ENCODE measurements around the gene KIF5A.

KIF5A gene

DNA sequence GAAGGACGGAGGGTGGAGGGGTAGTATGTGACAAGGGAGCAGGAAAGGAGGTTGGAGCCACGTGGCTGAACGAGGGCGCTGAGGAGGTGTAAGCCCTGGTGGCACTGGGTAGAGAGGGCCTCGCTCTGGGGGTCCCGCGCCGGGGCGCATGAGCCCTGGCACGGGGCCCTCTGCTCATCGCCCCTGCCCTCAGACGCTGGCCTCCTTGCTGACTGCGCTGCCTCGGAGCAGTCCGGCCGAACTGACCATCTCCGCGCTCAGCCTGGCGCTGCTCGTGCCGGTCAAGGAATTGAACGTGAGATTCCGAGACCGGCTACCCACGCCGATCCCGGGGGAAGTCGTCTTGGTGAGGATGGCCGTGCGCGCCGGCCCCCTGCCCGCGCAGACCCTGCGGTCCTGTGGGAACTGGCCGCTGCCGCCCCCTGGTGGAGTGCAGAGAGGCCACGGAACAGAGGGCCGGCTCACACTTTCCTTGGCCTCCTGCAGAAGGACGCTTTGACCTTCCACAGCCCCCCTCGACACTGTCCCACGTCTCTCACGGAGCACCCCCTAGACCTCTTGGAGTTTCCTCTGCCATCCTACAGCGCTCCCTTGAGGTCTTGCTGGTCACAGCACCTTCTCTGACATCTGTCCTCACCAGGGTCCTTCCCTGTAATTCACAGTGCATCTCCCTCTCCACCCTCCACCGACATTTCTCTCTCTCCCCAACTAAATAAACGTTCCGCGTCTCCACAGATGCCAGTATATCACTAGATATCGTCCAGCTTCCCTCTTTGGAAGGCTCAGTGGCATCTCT lies 71.9 kb downstream of the KIF5A start:
- peak; percentile 39 for DNase-seq

DNA sequence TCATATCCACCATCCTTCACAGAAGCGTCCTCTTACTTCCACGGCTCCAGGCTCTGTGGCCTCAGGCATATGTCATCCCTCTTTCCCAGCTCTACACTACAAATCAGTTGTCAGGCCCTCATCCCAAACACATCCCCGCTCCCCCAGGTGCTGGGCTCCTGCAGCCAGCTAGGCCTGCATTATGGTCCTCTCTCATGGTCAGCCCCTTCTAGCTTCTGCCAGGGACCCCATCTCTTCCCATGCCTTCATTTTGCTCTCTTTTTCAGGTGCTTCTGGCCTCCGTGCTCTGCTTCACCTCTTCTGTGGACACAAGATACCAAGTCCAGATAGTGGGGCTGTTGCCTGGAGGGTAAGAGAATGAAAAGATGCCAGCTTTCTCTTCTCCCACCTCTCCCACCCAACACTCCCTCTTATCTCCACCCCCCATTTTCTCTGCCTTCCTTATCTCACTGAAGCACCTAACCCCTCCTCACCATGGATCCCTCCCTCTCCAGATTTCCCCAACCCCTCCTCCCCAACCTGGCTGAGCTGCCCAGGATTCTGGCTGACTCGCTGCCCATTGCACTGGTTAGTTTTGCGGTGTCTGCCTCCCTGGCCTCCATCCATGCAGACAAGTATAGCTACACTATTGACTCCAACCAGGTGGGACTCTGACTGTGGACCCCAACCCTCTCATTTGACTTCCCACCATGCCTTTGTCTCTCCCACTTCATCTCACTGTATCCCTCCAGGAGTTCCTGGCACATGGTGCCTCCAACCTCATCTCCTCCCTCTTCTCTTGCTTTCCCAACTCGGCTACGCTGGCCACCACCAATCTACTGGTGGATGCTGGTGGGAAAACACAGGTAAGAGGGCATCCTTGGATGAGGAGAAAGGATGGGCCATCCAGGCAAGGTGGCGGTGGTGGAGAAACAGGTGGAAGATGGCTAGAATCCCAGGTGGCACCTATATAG lies 72.7 kb downstream of the KIF5A start:
- DNase-seq: no peak

DNA sequence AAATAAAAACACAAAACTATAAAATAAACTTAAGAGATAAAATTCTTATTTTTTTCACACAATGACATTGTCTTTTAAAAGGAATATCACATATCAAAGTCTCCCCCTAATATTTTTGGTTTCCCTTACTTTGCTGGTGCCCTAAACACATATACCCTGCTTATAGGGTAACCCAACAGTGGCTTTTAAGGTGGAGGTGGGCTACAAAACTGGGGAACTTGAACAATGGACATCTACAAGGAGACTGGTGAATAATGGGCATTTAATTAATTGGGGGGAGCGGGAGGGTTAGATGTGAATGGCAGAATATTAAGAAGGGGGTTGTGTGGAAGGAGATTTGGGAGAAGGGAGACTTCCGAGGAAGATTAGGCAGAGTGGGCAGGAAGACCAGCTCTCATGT lies 73.5 kb downstream of the KIF5A start:
- no peak for DNase-seq

DNA sequence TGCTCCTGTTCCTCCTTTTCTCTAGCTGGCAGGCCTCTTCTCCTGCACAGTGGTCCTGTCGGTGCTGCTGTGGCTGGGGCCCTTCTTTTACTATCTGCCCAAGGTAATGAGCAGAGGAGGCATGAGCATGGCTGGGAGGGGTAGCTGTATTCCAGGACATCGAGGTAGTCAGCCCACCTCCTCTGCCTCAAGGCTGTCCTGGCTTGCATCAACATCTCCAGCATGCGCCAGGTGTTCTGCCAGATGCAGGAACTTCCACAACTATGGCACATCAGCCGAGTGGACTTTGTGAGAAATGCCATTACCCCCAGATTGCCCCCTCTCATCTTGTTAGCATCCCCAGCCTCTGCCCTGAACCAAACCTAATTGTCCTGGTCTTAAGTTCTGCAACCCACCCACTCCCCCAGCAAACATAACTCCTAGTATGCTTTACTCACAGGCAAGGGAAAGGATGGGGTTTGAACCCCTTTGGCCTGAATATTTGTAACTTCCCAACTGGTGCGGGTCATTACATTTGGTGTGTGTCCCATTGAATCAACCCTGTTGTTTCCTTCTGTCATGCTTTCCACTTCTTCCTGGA lies 74.1 kb downstream of the KIF5A start:
- DNase-seq: no peak

DNA sequence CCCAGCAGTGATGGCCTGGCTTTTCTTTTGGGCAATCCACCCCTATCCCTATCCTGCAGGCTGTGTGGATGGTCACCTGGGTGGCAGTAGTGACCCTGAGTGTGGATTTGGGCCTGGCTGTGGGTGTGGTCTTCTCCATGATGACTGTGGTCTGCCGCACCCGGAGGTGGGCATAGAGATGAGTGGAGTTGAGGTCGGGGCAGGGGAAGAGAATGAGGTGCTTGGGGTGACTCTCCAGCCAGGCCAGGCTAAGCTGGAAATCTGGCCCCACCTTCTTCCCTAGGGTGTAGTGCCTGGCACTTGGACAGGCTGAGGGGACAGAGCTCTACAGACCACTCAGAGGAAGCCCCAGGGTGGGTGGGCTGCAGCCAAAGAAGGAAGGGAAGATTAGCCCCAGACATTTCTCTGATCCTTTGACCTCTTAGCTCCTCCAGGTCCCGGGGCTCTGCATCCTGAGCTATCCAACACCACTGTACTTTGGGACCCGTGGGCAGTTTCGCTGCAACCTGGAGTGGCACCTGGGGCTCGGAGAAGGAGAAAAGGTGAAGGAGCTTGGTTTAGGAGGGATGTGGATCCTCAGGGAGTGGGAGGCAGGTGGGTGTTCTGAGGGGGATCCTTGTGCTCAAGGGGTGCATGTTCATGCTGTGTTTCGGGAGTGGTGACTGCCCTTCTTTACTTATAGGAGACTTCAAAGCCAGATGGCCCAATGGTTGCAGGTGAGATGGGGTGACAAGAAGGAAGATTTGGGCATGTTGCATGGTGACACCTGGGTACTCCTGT lies 74.8 kb downstream of the KIF5A start:
- no peak for DNase-seq

DNA sequence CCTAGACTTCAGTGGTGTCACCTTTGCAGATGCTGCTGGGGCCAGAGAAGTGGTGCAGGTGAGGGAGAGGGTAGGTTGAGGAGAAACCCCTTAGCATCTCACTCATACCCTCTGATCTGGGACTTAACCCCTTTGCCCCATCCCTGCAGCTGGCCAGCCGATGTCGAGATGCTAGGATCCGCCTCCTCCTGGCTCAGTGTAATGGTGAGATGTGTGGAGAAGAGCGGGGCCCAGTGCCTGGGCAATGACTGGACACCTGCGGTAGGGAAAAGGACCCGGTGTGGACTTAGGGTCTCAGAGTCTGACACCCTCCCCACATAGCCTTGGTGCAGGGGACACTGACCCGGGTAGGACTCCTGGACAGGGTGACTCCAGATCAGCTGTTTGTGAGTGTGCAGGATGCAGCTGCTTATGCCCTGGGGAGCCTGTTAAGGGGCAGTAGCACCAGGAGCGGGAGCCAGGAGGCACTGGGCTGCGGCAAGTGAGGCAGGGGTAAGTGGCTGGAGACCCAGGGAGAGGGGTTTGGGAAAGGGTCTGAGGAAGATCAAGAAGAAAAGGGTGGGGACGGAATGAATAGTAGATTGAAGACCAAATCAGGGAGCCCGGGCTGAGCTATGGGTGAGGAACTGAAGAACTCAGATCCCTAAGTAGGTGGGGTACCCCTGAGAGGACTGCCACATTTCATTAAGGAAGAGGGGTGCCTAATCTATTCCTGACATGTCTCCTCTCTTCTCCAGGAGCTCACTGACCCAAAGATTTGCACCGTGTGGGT lies 75.6 kb downstream of the KIF5A start:
- DNase-seq: no peak

DNA sequence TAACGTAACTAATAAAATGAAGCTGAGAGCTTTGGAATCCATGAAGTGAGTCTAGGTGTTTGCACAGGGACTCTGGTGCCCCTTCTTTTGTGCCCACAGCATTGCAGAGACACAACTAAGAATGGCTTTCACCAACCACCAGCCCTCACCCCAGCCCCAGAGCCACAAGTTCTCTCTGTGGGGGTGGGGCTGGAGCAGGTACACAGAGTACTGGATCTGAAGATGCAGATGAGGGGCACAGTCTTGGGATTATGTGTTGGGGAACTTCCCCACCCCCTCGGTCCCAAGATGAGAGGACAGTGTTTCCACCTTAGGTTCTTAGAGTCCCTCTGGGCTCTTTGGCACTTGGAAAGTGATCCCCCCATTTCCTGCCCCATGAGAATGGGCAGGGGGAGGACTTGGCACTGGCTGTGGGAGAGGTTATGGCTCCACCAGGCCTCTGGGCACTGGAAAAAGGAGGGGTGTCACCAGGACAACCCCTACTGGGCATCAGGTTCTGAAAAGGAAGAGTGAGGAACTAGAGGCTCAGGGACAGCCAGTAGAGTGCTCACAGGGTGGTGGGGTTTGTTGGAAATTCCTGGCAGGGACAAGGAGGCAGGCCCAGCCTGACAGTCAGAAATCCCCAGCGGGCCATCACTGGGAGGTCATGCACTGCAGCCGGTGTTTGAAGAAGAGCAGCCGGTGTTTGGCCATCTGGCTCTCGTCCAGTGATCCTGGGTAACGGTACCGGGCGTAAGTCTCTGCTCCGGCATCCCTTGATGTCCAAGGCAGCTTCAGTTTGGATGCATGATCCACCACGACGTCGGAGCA lies 76.5 kb downstream of the KIF5A start:
- no peak for DNase-seq

DNA sequence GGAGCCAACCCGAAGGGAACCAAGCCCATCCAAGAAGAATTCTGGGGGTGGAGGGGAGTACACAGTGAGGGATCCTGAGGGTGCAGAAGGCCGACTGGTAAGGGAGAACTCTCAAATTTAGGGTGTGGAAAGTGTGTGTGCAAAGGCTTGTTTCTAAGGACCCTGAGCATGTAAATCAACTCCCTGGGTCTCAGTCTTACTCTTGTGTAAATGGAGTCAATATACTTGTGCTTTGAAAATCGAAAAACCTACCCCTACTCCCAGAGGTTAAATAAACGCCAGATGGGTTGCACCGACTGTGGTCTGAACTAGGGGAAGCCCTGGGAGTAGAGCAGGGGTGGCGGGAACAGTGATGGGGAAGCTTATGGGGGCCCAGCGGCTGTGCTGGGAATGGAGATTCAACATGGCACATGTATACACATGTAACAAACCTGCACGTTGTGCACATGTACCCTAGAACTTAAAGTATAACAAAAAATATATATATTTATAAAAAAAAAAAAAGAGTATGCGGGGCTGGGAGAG lies 77.1 kb downstream of the KIF5A start:
- no peak for DNase-seq

DNA sequence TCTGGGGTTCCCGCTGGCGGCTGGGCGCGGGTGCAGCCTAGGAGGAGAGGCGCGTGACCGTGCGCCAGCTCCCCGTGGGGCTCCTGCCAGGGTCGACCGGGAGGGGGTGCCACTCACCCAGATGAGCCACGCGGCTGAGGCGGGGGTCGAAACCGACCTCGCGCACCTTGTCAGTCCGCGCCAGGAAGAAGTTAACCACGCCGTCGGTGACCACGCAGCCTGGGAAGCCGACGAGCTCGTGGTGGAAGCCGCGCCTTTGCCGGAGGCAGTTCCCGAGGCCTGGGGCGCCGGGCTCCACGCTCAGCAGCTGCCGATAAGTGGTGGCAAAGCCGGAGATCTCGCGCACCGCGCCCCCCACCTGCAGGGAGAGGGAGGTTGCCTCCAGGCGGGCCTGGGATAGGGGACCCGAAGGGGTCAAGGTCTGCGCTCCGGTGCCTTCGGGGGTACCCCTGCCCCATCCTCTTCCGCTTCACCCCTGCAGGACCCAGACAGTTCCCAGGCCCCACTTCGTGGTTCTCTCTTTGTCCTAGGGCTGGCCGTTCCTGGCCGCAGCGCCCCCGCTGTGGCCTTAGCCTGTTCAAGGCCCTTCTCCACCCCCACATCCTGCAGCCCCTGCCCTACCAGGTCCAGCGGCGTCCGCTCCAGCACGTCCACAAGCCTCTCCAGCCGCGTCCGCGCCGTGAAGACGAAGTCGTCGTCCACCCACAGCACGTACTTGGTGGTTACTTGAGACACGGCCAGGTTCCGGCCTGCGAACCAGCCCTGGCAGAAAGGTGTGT lies 77.8 kb downstream of the KIF5A start:
- DNase-seq: no peak

DNA sequence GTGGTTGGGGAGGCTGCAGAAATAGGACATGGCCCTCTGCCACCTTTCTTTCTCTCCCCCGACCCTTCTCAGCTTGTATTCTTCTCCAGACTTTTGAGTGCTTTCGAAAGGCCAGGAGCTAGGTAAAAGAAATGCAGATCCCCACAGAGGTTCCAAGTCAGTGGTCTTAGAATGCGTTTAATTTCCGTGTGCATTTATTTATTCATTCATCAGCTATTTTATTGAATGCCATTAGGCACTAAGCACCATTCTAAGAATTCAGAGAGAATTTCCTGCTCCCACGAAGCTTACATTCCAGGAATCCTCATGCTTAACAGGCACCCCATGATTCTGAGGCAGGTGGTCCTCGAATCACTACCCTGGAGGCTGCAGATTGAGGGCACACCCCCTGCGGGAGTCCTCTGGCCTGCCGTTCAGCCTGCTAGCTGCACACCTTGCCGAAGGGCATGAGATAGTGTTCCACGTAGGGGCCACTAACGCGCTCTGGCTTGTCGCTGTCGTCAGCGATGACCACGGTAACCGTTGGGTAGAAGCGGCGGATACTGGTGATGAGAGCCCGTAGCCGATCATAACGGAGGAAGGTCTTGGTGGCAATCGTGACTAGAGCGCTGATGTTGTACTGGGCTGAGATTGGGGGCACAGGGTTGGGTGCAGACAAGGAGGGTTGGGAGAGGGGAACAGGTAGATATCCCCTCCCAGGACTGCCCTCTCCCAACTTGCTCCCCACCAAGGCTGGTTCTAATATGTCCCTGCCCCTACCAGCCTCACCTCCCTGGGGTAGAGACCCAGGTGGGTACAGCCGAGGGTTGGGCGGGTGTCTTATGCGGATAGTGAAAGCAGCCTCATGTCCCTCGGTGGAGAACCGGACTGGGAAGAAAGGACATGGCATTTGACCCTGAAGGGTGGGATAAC lies 78.7 kb downstream of the KIF5A start:
- no peak for DNase-seq

DNA sequence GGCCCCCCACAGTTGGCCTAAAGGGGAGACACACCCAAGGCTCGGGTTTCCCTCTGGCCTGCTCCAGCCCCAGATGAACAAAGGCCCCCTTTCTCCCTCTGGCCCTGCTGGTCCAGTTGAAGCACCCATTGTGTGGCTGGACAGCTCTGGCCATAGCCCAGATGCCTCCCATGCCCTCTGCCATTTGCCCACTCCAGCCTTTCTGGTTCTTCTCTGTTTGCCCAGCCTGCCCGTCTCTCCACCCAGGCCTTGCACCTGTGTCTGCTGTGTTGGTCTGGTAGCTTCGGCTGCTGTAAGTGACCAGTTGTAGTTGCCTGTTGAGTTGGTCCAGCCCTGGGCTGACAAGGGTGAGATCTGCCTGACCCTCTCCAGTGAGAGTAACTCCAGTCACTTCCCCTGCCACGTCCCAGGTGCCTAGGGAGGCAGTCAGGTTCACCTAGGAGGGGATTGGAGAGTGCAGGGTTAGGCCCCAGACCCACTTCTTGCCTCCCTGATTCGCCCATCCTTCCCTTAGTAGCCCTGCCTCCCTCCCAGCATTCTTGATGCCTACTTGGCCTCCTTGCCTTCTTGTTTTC lies 80.1 kb downstream of the KIF5A start:
- no peak for DNase-seq

DNA sequence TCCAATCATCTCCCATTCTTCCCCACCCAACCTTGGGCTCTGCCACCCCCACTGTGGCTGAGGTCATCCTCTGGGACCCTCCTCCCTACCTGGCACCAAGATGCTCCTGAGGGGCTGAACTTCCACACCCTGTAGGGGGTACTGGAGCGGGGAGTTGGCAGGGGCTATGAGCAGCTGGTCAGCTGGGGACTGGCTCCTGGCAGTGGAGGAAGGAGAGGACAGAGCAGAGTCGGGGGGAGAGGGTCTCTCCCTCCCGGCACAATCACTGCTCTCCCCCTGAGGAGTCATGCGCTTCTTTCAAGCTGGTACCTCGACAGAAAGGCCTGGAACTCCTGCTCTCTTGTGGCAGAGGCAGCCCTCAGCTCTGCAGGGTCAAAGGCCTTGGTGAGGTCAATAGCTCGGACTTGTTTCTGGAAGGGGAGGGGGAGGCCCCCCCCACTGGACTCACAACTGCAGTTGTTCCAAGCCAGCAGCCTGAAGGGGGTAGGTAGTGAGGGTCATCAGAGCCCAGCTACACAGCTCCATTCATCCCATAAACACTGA lies 81.1 kb downstream of the KIF5A start:
- no peak for DNase-seq

DNA sequence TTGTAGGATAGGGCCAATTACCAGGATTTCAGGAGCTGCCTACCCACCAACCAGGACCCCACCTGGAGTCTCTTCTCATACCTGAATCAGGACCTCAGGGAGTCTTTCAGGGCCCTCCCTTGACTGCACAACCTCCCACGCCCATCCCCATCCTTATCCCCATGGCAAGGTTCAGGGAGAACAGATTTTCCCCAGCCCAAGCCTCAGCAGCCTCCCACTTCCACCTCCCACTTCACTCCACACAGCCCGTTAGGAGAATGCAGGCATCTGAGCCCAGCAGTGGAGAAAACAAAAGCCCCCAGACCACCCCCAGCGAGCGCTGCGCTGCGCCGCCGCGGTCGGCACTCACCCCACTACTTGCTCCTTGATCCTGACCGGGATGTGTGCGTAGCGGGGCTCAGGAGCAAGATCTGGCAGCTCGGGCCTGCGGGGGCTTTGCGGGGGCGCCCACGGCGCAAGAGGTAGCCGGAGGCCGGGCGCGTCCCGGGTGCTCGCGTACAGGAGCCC lies 81.8 kb downstream of the KIF5A start:
- DNase-seq: no peak

DNA sequence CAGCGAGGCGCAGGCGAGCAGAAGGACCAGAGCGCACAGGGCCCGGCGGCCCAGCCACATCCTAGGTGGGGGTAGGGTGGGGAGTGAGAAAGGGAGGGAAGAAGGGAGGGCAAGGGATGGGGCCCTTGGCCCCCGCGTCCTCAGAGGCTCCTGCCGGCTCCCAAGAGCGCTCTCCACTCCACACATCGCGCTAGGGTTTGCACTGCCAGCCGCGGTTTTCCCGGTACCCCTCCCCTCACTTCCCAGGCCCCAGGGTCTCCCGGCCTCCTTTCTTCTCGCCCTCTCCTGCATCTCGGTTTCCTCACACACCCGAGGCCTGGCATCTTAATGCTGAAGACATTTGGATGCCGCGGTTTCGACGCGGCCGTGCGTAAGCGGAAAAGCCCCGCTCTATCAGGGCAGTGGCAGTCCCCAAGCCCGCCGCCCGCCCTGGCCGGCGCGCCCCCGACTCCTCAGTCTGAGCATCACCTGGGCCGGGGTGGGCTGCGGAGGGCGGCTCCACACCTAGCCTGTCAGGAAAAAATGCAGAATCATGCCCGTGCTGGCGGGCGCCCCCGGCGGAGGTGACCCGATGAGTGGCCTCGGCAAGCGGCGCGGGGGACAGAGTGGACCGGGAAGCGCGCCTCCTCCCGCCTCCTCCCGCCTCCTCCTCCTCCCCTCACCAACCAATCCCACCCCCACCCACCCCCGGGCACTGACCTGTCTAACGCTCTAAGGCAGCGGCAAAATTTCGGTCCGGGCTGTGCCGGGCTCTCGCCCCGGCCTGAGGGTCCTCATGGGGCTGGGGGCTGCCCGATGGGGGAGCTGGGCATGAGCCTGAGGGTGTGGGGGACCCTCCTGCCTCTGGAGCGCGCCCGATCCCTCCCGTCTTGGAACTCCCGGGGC lies 82.5 kb downstream of the KIF5A start:
- no peak for DNase-seq

DNA sequence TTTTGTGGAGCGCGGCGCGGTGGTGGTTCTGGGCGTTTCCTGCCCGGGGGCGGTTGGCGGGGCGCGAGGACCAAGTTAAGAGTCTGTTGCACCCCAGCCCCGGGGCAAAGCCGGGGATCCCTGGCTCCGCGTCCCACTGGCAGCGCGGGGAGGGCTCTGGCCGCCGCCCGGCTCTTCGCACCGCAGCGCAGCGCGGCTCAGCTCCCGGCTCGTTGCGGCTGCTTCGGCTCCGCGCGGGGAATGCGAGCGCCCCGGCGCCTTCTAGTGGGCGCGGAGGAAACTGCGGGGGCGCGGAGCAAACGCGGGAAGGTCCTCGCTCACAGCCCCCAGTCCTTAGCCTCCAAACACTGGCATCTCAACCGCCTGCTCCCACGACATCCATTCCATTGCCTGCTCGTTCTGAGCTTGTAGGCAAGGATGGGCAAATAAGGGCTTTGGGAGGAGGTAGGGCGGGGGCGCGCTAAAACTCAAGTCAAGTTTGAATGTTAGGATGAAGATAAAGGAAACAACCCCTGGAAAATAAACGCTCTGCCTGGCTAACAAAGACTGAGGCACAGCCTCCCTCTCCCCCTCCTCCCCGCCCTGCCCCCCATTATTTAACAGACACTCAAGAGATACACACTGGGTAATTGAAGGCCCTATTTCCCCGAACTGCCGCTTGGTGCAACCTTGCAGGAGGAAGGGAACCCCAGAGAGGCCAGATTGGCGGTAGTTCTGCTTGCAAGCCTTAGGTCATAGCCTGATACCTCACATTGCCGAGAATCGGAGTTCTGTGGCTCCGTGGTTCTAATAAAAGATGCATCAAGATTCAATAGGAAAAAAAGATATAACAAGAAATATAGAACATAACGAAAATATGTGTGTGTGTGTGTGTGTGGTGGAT lies 83.4 kb downstream of the KIF5A start, which contains the start of gene B4GALNT1:
Gene B4GALNT1 (minus strand): TSS at position 244 of the 883 bp plus-strand sequence. CDS start 1,069 bp downstream, outside the sequence.
- peak; percentile 61 for DNase-seq
